ENCODE data around the gene KIR3DL2.
"Not testable (repeated sequence)": the region's sequence is repeated elsewhere in the genome, so short reads cannot be mapped to it uniquely, and the experiment has no call there.

KIR3DL2 gene

DNA sequence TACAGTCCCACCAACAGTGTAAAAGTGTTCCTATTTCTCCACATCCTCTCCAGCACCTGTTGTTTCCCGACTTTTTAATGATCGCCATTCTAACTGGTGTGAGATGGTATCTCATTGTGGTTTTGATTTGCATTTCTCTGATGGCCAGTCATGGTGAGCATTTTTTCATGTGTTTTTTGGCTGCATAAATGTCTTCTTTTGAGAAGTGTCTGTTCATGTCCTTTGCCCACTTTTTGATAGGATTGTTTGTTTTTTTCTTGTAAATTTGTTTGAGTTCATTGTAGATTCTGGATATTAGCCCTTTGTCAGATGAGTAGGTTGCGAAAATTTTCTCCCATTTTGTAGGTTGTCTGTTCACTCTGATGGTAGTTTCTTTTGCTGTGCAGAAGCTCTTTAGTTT is 13.2 kb downstream of the KIR3DL2 start:
- not testable (repeated sequence) for DNase-seq (ENCODE audit: low read depth in 2 of 3, low spot score in 1 of 3)

DNA sequence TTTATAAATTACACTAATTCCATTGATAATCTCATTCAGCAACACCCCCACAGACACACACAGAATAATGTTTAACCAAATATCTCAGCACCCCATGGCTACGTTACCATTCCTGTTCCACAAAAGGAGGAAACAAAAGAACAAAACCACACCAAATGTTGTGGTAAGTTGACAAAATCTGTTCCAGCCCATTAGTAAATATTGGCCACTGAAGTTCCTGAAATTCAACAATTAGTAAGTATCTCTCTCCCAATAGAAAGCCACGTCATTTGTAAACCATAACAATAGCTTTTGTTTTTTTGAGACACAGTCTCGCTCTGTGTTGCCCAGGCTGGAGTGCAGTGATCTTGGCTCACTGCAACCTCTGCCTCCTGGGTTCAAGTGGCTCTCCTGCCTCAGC is 21.5 kb downstream of the KIR3DL2 start:
- no peak for DNase-seq (ENCODE audit: low read depth in 2 of 3, low spot score in 1 of 3)

- no peak for DNase-seq (ENCODE audit: low read depth in 2 of 3, low spot score in 1 of 3)
Measured at GRCh38 chr19:54873990-54874389, 23.7 kb downstream of the KIR3DL2 start, which contains the start of gene FCAR. FCAR (plus strand) TSS chr19:54874235; CDS start chr19:54874290, 55 bp downstream.

DNA sequence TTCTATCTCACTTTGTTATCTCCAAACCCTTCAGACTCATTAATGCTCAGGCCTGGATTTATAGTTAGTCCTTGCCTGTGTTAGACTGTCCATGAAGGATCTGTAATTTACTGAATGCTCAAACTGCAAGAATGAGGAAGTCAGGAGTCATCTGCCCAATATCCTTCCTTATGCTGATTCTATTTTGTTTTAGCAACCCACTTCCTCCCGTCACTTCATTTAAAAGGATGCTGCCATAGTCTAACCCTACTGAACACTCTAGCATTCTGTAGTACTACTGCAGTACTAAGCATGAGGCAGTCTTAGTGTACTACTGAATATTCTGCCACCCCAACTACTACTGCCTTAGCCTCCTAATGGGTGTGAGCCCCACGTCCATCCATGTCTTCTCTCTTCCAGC is 25.3 kb downstream of the KIR3DL2 start:
- no peak for DNase-seq (ENCODE audit: low read depth in 2 of 3, low spot score in 1 of 3)

GRCh38 chr19:54877471-54877870 is 27.2 kb downstream of the KIR3DL2 start:
- DNase-seq (ENCODE audit: low read depth in 2 of 3, low spot score in 1 of 3), result no peak

DNA sequence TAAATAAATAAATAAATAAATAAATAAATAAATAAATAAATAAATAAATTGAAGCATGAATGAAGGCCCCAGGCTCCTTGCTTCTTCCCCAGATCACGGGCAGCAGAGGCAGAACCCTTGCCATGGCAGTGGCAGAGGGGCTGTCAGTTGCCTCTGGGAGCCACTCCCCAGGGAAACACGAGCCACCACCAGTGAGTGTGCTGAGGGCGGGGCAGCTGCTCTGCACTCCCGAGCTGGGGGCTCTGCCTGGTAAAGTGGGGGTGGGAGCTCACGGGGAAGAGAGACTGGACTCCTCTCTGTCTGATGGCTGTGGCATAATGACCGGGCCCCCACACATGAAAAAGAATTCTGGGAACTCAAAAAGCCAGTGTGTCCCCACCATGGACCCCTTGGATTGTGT is 31.6 kb downstream of the KIR3DL2 start:
- DNase-seq (ENCODE audit: low read depth in 2 of 3, low spot score in 1 of 3), result no peak

DNA sequence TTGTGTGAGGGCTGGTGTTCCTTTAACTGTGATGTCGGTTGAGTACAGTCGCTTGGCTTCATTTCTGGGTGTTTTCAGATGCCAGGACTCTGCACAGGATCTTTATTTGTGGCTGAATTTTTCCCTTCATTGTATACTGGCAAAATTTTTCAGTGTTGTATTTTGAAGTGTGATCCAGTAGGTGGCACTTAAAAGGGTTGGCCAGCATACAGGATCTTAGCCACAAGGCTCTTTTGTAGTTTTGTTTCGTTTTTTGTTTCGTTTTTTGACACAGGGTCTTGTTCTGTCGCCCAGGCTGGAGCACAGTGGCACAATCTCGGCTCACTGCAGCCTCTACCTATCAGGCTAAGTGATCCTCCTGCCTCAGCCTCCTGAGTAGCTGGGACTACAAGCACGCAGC is 32.5 kb downstream of the KIR3DL2 start:
- no peak for DNase-seq (ENCODE audit: low read depth in 2 of 3, low spot score in 1 of 3)

DNA sequence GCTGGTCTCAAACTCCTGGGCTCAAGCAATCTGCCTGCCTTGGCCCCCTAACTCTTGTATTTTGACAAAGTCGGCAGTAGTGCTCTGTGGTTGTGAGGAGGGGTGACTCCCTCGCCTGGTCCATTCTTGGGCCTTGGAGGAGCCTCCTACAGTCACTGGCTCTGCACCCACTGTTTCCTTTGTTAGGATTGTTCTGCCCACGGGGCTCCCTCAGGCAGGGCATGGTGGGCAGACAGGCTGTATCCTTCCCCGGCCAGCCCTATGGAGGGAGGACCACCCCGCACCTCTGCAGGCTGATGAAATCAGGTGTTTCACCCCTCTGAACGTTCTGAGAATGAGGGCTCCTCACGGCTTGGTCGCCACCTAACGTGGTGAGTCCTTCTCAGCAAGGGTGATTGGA is 33.0 kb downstream of the KIR3DL2 start:
- no peak for DNase-seq (ENCODE audit: low read depth in 2 of 3, low spot score in 1 of 3)

DNA sequence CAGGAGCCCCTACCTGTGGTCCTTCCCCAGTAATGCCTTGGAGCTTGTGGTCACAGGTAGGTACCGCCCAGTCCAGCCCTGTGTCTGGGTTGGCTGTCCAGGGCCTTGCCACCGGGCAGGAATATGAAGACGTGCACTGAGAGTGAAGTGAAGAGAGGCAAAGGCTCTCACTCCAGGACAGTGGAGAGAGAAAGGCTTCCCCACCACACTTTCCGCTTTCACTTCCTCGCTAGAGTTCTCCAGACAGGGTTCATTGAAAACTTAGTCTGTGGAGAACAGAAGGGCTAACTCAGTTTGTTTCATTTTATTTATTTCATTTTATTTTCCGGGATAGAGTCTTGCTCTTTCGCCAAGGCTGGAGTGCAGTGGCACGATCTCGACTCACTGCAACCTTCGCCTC is 38.0 kb downstream of the KIR3DL2 start:
- no peak for DNase-seq (ENCODE audit: low read depth in 2 of 3, low spot score in 1 of 3)

- no peak for DNase-seq (ENCODE audit: low read depth in 2 of 3, low spot score in 1 of 3)
Measured at GRCh38 chr19:54889566-54889965, 39.3 kb downstream of the KIR3DL2 start.

GRCh38 chr19:54893406-54893805 is 43.2 kb downstream of the KIR3DL2 start:
- no peak for DNase-seq (ENCODE audit: low read depth in 2 of 3, low spot score in 1 of 3)

DNA sequence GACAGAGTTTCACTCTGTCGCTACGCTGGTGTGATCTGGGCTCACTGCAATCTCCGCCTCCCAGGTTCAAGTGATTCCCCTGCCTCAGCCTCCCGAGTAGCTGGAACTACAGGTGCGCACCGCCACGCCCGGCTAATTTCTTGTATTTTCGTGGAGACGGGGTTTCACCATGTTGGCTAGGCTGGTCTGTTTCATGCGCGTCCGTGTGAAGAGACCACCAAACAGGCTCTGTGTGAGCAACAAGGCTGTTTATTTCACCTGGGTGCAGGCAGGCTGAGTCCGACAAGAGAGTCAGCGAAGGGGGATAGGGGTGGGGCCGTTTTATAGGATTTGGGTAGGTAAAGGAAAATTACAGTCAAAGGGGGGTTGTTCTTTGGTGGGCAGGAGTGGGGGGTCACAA is 43.9 kb downstream of the KIR3DL2 start:
- not testable (repeated sequence) for DNase-seq (ENCODE audit: low read depth in 2 of 3, low spot score in 1 of 3)

GRCh38 chr19:54896036-54896435 is 45.8 kb downstream of the KIR3DL2 start:
- no peak for DNase-seq (ENCODE audit: low read depth in 2 of 3, low spot score in 1 of 3)

- DNase-seq (ENCODE audit: low read depth in 2 of 3, low spot score in 1 of 3), result not testable (repeated sequence)
Measured at GRCh38 chr19:54898685-54899084, 48.4 kb downstream of the KIR3DL2 start.

GRCh38 chr19:54899646-54900045 is 49.4 kb downstream of the KIR3DL2 start:
- not testable (repeated sequence) for DNase-seq (ENCODE audit: low read depth in 2 of 3, low spot score in 1 of 3)

GRCh38 chr19:54901153-54901552 is 50.9 kb downstream of the KIR3DL2 start:
- DNase-seq (ENCODE audit: low read depth in 2 of 3, low spot score in 1 of 3), result not testable (repeated sequence)

DNA sequence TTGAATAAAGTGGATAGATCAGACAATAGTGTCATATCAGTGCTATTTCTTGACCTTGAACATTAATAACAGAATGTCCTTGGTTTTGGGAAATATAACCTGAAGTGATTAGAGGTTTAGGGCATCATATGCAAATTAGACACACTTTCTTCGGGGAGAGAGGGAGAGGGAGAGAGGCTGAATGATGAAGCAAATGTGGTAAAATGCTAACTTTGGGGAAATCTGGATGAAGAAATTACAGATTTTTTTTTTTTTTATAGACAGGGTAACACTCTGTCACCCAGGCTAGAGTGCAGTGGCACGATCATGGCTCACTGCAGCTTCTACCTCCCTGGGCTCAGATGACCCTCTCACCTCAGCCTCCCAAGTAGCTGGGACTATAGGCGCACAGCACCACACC is 51.8 kb downstream of the KIR3DL2 start:
- DNase-seq (ENCODE audit: low read depth in 2 of 3, low spot score in 1 of 3), result no peak

- no peak for DNase-seq (ENCODE audit: low read depth in 2 of 3, low spot score in 1 of 3)
Measured at GRCh38 chr19:54903303-54903702, 53.1 kb downstream of the KIR3DL2 start.

DNA sequence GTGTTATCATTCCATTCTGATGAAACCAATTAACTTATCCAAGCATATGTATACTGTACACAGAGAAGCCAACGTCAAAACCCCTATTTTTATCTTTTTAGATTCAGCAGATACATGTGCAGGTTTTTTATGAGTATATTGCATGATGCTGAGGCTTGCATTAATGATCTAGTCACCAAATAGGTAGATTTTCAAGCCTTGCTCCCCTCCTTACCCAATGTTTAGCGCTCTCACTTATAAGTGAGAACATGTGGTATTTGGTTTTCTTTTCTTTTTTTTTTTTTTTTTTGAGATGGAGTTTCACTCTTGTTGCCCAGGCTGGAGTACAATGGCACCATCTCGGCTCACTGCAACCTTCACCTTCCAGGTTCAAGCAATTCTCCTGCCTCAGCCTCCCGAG is 54.0 kb downstream of the KIR3DL2 start:
- not testable (repeated sequence) for DNase-seq (ENCODE audit: low read depth in 2 of 3, low spot score in 1 of 3)

- DNase-seq (ENCODE audit: low read depth in 2 of 3, low spot score in 1 of 3), result no peak
Measured at GRCh38 chr19:54905421-54905802, 55.2 kb downstream of the KIR3DL2 start.

DNA sequence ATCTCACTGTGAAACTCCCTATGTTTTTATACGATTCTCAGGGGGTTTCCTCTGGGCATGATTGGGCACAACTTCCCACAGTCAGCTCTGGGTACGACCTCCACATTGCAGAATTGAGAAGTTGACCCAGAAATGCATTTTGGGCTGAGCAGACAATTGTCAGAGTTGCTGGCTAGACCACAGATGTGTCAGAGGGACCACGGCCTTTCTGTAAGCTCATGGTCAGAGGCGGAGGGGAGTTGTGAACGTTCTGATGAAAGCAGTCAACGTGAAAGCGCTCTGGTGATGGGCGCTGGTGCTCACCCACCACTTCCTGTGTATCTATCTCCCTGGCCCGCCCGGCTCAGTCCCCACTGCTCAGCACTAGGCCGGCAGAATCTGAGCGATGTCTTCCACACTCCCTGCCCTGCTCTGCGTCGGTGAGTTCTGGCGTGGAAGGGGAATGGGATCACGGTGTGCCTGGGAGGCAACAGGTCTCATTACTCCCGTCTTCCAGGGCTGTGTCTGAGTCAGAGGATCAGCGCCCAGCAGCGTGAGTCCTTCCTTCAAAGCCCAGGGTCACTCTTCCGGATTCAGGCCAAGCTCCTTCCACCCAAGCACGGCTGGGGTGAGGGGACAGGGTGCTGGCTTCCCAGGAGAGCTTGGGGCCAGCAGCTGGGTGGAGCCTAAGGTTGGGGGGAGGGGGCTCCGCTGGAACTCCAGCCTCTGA is 55.7 kb downstream of the KIR3DL2 start, which contains the start of gene NCR1:
NCR1 (plus strand) TSS at position 346 of the 709 bp plus-strand sequence; CDS start at position 386, 40 bp downstream.
- DNase-seq (ENCODE audit: low read depth in 2 of 3, low spot score in 1 of 3), result no peak

DNA sequence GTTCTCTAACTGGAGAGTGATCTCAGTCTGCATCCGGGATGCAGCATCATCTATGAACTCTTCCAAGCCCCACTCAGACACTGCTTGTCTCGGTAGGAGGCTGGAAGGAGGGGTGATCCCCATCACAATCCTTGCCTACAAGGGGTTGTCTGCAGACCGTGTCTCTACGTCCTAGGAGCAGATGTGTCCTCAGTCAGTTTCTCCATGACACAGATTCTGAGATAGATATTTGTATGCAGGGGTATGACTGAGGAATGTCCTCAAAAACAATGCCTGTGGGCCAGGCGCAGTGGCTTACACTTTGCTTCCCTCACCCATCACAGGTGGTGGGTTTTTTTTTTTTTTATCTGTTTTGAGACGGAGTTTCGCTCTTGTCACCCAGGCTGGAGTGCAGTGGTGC is 56.6 kb downstream of the KIR3DL2 start:
- DNase-seq (ENCODE audit: low read depth in 2 of 3, low spot score in 1 of 3), result no peak

DNA sequence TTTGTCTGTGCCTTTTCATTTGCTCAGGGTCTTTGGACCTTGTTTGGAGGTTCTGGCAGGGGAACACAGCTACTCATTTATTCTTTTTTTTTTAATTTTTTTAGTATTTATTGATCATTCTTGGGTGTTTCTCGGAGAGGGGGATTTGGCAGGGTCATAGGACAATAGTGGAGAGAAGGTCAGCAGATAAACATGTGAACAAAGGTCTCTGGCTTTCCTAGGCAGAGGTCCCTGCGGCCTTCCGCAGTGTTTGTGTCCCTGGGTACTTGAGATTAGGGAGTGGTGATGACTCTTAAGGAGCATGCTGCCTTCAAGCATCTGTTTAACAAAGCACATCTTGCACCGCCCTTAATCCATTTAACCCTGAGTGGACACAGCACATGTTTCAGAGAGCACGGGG is 57.7 kb downstream of the KIR3DL2 start:
- not testable (repeated sequence) for DNase-seq (ENCODE audit: low read depth in 2 of 3, low spot score in 1 of 3)
